Activated CD8-positive, alpha-beta T cell treated with anti-CD3 and anti-CD28 coated beads, Interleukin-2, amount 10 ng/mL, durations not matched to agents 7 days and 5 days (primary cell): ENCODE data around the gene SERPINA5. TPM values are rescaled to one million over a fixed set of nuclear protein-coding genes. Genes with fewer than 3 reads are reported as not detected.
"Not testable (repeated sequence)": the region's sequence is repeated elsewhere in the genome, so short reads cannot be mapped to it uniquely, and the experiment has no call there.

ENCODE experiments used
- ATAC-seq: fragments of 150-1000 bp; cut with Tn5 transposase; one replicate; pipeline ENCODE4 v1.10.0; 2021; ENCODE audit warnings: moderate library complexity
- CTCF ChIA-PET: fragments of 350-600 bp; sonication (Branson Sonifier 250); formaldehyde crosslinking; loops from one replicate; lab custom pipeline; 2021; ENCODE audit warnings: antibody characterized with exemption; lab: Charles Lee
- POLR2A ChIA-PET: fragments of 350-600 bp; sonication (Branson Sonifier 250); formaldehyde crosslinking; loops from one replicate; lab custom pipeline; 2021; ENCODE audit warnings: antibody characterized with exemption; lab: Charles Lee
- DNase-seq: peaks from one replicate; pipeline ENCODE4 v3.0.0-alpha.2; 2020
- H3K27ac Mint-ChIP-seq: one replicate; pipeline ENCODE4 v1.8.0; 2021; ENCODE audit warnings: mild to moderate bottlenecking, mixed read lengths
- H3K27me3 Mint-ChIP-seq: one replicate; pipeline ENCODE4 v1.8.0; 2021; ENCODE audit warnings: low read depth, mixed read lengths
- H3K36me3 Mint-ChIP-seq: one replicate; pipeline ENCODE4 v1.8.0; 2021; ENCODE audit warnings: low read depth, mixed read lengths
- H3K4me1 Mint-ChIP-seq: one replicate; pipeline ENCODE4 v1.8.0; 2021; ENCODE audit warnings: low read depth, mixed read lengths
- H3K4me3 Mint-ChIP-seq: one replicate; pipeline ENCODE4 v1.8.0; 2021; ENCODE audit warnings: mild to moderate bottlenecking, mixed read lengths
- H3K9me3 Mint-ChIP-seq: one replicate; pipeline ENCODE4 v1.8.0; 2022; ENCODE audit warnings: mixed read lengths; ENCODE audit not compliant: insufficient read depth
- total RNA-seq, 2 experiments: library from RNA; stranded (reverse); gene quantifications; one replicate each; pipeline ENCODE4 v1.2.3, GENCODE V29; 2021

The SERPINA5 gene
- total RNA-seq, 2 experiments from 2014 or later: not detected

GRCh38 chr14:94570440-94570839, 10.8 kb upstream of the SERPINA5 start:
- Mint-ChIP-seq H3K27ac (no peak overlapping the region), H3K4me3 (no peak overlapping the region), H3K36me3 (no peaks in the 10 kb centered on the region), H3K27me3 (no peaks in the 10 kb centered on the region), H3K9me3 (no peaks in the 10 kb centered on the region), H3K4me1 (no peaks in the 10 kb centered on the region)
- DNase-seq (no peak), ATAC-seq (no peak)
- ChIA-PET POLR2A (no interaction called here), CTCF (no interaction called here)

DNA sequence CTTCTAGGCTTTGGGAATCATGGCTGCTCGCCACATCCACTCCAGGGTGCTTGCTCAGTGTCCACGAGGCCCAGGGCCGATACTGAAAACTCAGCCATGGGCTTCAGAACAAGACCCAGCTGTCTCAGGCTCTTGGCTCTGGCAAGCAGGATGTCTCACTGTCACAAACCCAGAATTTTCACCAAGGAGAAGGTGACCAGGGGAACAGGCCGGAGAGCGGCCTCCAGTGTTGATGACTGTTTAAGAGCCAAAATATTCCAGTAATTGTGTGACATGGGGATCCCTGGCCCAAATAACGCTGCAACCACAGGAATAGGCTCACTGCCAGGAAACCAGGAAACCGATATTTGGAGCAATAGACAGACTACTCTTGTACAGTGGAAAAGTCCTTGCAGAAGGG, 9.8 kb upstream of the SERPINA5 start:
- Mint-ChIP-seq H3K9me3 (no peaks in the 10 kb centered on the region), H3K36me3 (no peaks in the 10 kb centered on the region), H3K4me1 (no peaks in the 10 kb centered on the region), H3K27me3 (no peaks in the 10 kb centered on the region), H3K27ac (no peak overlapping the region), H3K4me3 (no peak overlapping the region)
- ATAC-seq: no peak
- ChIA-PET CTCF (no interaction called here), POLR2A (no interaction called here)
- DNase-seq: no peak

- DNase-seq: no peak
- H3K9me3 Mint-ChIP-seq: no peaks in the 10 kb centered on the region
- H3K27ac Mint-ChIP-seq: no peak overlapping the region
- ChIA-PET POLR2A (no interaction called here), CTCF (no interaction called here)
- H3K4me1 Mint-ChIP-seq: no peaks in the 10 kb centered on the region
- no peak overlapping the region for H3K4me3 Mint-ChIP-seq
- no peaks in the 10 kb centered on the region for H3K27me3 Mint-ChIP-seq
- no peak for ATAC-seq
- H3K36me3 Mint-ChIP-seq: no peaks in the 10 kb centered on the region
Observed at GRCh38 chr14:94571950-94572349, 9.3 kb upstream of the SERPINA5 start.

- ChIA-PET POLR2A (no interaction called here), CTCF (no interaction called here)
- DNase-seq: no peak
- no peak overlapping the region for H3K27ac Mint-ChIP-seq
- no peaks in the 10 kb centered on the region for H3K27me3 Mint-ChIP-seq
- no peaks in the 10 kb centered on the region for H3K36me3 Mint-ChIP-seq
- no peak overlapping the region for H3K4me3 Mint-ChIP-seq
- ATAC-seq: no peak
- H3K9me3 Mint-ChIP-seq: no peaks in the 10 kb centered on the region
- no peaks in the 10 kb centered on the region for H3K4me1 Mint-ChIP-seq
Observed at GRCh38 chr14:94572637-94573303, 8.5 kb upstream of the SERPINA5 start.

DNA sequence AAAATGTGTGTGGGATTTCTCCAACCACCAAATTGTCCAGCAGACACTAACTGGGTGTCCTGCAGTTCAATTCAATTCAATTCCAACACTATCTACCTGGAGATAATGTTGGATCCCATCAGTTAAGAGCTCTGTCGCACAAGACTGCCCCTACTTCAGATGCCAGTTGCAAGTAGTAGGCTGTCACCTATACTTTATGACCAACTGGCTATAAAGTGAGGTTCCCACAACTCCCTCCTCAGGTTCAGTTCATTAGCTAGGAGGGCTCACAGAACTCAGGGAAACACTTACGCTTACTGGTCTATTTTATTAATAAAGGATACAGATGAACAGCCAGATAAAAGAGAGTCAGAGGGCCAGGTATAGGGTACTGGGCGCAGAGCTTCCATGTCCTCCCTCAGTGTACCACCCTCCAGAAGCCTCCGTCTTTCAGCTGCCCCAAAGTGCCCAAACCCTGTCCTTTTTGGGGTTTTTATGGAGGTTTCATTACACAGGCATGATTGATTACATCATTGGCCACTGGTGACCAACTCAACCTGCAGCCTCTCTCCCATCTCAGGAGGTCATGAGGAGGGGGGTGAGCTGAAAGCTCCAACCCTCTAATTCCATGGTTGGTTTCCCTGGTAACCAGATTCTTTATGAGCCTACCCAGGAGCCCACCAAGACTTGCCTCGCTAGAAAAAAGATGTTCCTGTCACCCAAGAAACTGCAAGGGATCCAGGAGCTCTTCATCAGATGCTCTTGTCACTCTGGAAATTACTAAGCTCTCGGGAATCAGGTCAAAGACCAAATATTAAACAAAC, 7.5 kb upstream of the SERPINA5 start:
- no peaks in the 10 kb centered on the region for H3K36me3 Mint-ChIP-seq

DNA sequence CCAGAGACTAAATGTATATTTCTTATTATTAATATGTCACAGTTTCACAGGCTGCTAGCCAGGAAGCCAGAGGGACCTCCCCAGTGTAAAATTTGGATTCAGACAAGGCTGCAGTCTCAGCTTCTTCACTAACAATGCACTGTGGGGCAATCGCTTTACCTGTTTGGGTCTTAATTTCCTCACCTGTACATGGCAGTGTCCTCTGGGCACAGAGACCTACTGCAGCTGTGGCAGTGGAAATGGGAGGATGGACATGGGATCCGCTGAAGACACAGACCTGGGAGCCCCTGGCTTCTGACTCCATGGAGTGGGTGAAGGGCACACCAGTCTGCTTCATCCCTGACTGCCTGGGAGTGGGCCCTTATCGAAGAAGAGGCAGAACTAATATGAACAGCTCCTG, 6.9 kb upstream of the SERPINA5 start:
- DNase-seq: no peak
- no peak overlapping the region for H3K27ac Mint-ChIP-seq
- CTCF ChIA-PET: interaction anchor here (1.1 kb wide), 1 partner anchor 26 kb away, joined by 3 read pairs; no protein-coding TSS in a partner anchor
- H3K36me3 Mint-ChIP-seq: no peaks in the 10 kb centered on the region
- POLR2A ChIA-PET: no interaction called here
- no peak overlapping the region for H3K4me3 Mint-ChIP-seq
- H3K4me1 Mint-ChIP-seq: no peaks in the 10 kb centered on the region
- H3K9me3 Mint-ChIP-seq: no peaks in the 10 kb centered on the region
- ATAC-seq: no peak
- no peaks in the 10 kb centered on the region for H3K27me3 Mint-ChIP-seq

More for the DNA sequence above, 7.5 kb upstream of the SERPINA5 start:
- Mint-ChIP-seq H3K9me3 (no peaks in the 10 kb centered on the region), H3K4me1 (no peaks in the 10 kb centered on the region), H3K4me3 (no peak overlapping the region), H3K27ac (no peak overlapping the region), H3K27me3 (no peaks in the 10 kb centered on the region)
- ATAC-seq (no peak), DNase-seq (no peak)
- ChIA-PET CTCF (interaction anchor here (1.1 kb wide), 1 partner anchor 25 kb away, joined by 3 read pairs; no protein-coding TSS in a partner anchor), POLR2A (no interaction called here)

DNA sequence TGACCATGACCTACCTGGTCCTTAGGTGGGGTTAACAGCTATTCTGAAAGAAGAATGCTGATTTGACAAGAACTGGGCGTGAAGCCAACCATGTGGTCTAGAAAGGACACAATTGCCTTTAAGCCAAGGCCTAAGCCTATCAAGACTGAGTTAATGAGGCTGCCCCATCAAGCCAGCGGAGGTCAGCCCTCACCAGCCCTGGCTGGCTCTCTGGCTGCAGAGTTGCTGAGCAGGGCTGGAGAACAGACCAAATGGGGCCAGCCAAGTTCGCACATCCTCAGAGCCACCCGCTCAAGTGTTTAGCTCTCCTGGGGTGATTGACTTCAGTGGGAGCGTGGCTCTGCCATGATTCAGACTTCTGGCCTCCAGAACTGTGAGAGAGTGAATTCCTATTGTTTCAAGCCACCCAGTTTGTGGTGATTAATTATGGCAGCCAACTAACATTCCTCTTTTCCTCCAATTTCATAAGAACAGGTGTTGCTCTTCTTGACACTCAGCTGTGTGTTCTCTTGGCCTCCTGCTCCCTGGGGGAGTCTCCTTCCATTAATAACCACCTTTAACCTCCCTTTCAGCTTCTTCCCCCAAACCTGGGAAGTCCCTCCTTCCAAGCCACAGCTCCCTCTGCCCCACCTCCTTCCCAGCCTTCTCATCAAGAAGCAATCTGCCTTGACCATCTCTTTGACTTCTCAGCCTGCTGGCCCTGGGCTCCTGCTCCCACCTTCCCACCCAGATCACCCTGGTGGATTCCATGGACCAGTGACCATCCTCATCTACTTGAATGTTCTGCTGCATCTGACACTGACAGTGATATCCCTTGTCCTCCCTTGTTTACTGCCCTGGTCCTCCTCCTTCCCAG, 5.3 kb upstream of the SERPINA5 start:
- ATAC-seq: no peak
- Mint-ChIP-seq H3K27me3 (no peaks in the 10 kb centered on the region), H3K4me3 (no peak overlapping the region), H3K4me1 (no peaks in the 10 kb centered on the region), H3K27ac (no peak overlapping the region), H3K9me3 (no peaks in the 10 kb centered on the region), H3K36me3 (no peaks in the 10 kb centered on the region)
- no peak for DNase-seq
- CTCF ChIA-PET: no interaction called here
- POLR2A ChIA-PET: no interaction called here

GRCh38 chr14:94577472-94577871, 3.8 kb upstream of the SERPINA5 start:
- H3K4me1 Mint-ChIP-seq, H3K27ac Mint-ChIP-seq, H3K27me3 Mint-ChIP-seq, ATAC-seq, DNase-seq, H3K36me3 Mint-ChIP-seq, H3K9me3 Mint-ChIP-seq, CTCF ChIA-PET, H3K4me3 Mint-ChIP-seq, POLR2A ChIA-PET: not testable (repeated sequence)

DNA sequence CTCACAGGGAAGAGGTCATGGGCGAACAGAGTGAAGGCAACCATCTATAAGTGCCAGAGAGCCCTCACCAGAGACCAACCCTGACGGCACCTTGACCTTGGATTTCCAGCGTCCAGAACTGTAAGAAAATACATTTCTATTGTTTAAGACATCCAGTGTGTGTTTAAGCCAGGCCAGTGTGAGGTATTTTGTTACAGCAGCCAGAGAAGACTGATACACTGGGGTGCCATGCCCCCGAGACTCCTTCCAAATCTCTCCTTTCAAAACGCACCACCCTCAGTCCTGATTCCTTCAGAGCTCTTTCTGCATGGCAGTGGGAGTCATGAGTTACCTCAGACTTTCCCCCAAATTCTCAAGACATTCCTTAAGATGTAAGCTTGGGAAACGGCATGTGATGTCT, 2.5 kb upstream of the SERPINA5 start:
- DNase-seq (no peak), ATAC-seq (no peak)
- Mint-ChIP-seq H3K4me1 (no peaks in the 10 kb centered on the region), H3K36me3 (no peaks in the 10 kb centered on the region), H3K4me3 (no peak overlapping the region), H3K27ac (no peak overlapping the region), H3K27me3 (peaks cover 2% of the 10 kb centered on the region), H3K9me3 (no peaks in the 10 kb centered on the region)
- CTCF ChIA-PET: no interaction called here
- POLR2A ChIA-PET: no interaction called here

GRCh38 chr14:94582199-94582750, 1.0 kb downstream of the SERPINA5 start:
- POLR2A ChIA-PET: no interaction called here

DNA sequence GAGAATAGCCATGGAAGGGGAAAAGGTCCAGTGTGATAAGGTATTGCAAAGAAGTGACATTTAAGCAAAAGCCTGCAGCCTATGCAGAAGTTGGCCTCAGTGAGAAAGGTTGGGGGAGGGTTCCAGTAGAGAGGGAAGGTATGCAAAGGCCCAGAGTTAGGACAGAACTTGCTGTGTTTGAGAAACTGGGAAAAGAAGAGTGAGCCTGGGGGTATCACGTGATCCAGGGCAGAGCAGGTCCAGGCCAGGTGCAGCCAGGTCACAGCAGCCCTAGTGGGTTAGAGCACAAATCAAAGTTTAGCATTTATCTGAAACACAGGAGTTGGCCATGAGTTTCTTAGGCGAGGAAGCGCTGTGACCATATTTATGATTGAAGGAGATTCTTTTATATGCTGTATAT, 1.6 kb downstream of the SERPINA5 start:
- H3K36me3 Mint-ChIP-seq: no peaks in the 10 kb centered on the region
- H3K4me1 Mint-ChIP-seq: no peaks in the 10 kb centered on the region
- H3K27ac Mint-ChIP-seq: no peak overlapping the region
- ATAC-seq (no peak), DNase-seq (no peak)
- peaks cover 2% of the 10 kb centered on the region for H3K27me3 Mint-ChIP-seq
- H3K9me3 Mint-ChIP-seq: no peaks in the 10 kb centered on the region
- ChIA-PET POLR2A (no interaction called here), CTCF (no interaction called here)
- no peak overlapping the region for H3K4me3 Mint-ChIP-seq

More at GRCh38 chr14:94582199-94582750, 1.0 kb downstream of the SERPINA5 start:
- DNase-seq (no peak), ATAC-seq (no peak)
- H3K27me3 Mint-ChIP-seq: peaks cover 2% of the 10 kb centered on the region
- no peak overlapping the region for H3K27ac Mint-ChIP-seq
- CTCF ChIA-PET: no interaction called here
- H3K36me3 Mint-ChIP-seq: no peaks in the 10 kb centered on the region
- no peaks in the 10 kb centered on the region for H3K4me1 Mint-ChIP-seq
- no peak overlapping the region for H3K4me3 Mint-ChIP-seq
- H3K9me3 Mint-ChIP-seq: no peaks in the 10 kb centered on the region
